ENCODE results near the gene PCDH15. TPM values are rescaled to one million over a fixed set of nuclear protein-coding genes. Genes with fewer than 3 reads are reported as not detected.

PCDH15 gene
- total and polyA plus RNA-seq, 2 of the 13 experiments (the other 11 are each of a cell fraction or from before 2014, with no cell fraction given), result not detected

GRCh38 chr10:53808677-53809372, 992.2 kb downstream of the PCDH15 start:
- ATAC-seq, result no peak
- no TSS peak for BruUV-seq (replicated peaks)
- intact Hi-C loops (cut with micrococcal nuclease; ENCODE audit: unreplicated experiment), result no loop called here

More at GRCh38 chr10:53808677-53809372, 992.2 kb downstream of the PCDH15 start:
- ChIA-PET CTCF (ENCODE audit: low intra/inter-chr PET ratio, low total read pairs) (no interaction called here), POLR2A (no interaction called here)
- TF ChIP-seq CTCF (CRISPR knock-in tag; IDR thresholded peaks at IDR 0.05) (0 out of 2 replicates have a peak, but pooled peaks have one; percentile 9), ADNP (CRISPR knock-in tag; IDR thresholded peaks at IDR 0.05) (no peak)
- Histone ChIP-seq H2AFZ (ENCODE audit: low read length) (no peak overlapping the region), H3K4me1 (ENCODE audit: insufficient read depth, low read length) (no peaks in the 10 kb centered on the region), H3K27ac (ENCODE audit: extremely low read length, insufficient read depth, low read length) (no peak overlapping the region), H4K20me1 (ENCODE audit: insufficient read depth, low read length) (no peaks in the 10 kb centered on the region), H3K36me3 (replicated peaks in 1 of 2; ENCODE audit: control insufficient read depth in 1 of 2, insufficient read depth in 2 of 2, low read length in 2 of 2) (no peaks in the 10 kb centered on the region), H3K9ac (ENCODE audit: insufficient read depth, low read depth, low read length) (no peak overlapping the region), H3K9me3 (ENCODE audit: low read length) (no peaks in the 10 kb centered on the region), H3K27me3 (ENCODE audit: control insufficient read depth in 1 of 2, insufficient read depth in 2 of 2, low read length in 2 of 2) (no peaks in the 10 kb centered on the region), H3K79me2 (ENCODE audit: insufficient read depth, low read length) (no peaks in the 10 kb centered on the region), H3K4me2 (ENCODE audit: low read depth, low read length) (no peak overlapping the region), H3K4me3 (replicated peaks in 1 of 3; ENCODE audit: insufficient read depth in 1 of 3, low read depth in 2 of 3, low read length in 3 of 3) (no peak overlapping the region)
- 4% methylated on average over 8 of the region's 8 CpGs for WGBS (ENCODE audit: low lambda C conversion rate)
- no peak for FAIRE-seq
- in situ Hi-C loops (cut with HindIII; ENCODE audit: extremely low pct_ligation_motif_present, low pct_unique_long_range_greater_than_20kb), result no loop called here
- no peak for DNase-seq (ENCODE audit: low spot score)

All from HepG2 (cell line).